Testis (tissue), 2 donors: ENCODE data around the gene HEXIM1.

Experiments used
- CTCF ChIP-seq, 3 experiments: fragments of 450-650 bp in 2 of 3; fragments of 200-600 bp in 1 of 3; sonication (generic) in 1 of 3; IDR thresholded peaks; one replicate each; pipeline ENCODE4 v1.5.1; 2016 to 2019; ENCODE audit warnings: antibody characterized with exemption in 3 of 3, mild to moderate bottlenecking in 2 of 3, moderate library complexity in 1 of 3
- POLR2A ChIP-seq: fragments of 450-650 bp; IDR thresholded peaks from one replicate; pipeline ENCODE4 v1.6.1; 2017; ENCODE audit warnings: antibody characterized with exemption, mild to moderate bottlenecking, moderate library complexity

GRCh38 chr17:45106582-45106981 is 41.7 kb upstream of the HEXIM1 start:
- TF ChIP-seq CTCF (IDR thresholded peaks at IDR 0.05) (no peak), POLR2A (no peak)
